Stimulated activated effector memory CD8-positive, alpha-beta T cell treated with anti-CD3 and anti-CD28 coated beads, Interleukin-12 subunit alpha, Interleukin-12 subunit beta, amount 100 ng/mL, for 72 hours (primary cell): ENCODE data around the gene LMAN2.
A peak's percentile ranks its signal among the peaks of the same experiment; 100 is the strongest.

ENCODE experiments used
- ATAC-seq: fragments of 150-1000 bp; cut with Tn5 transposase; 2 replicates; pipeline ENCODE4 v1.10.0; 2021
- DNase-seq, 2 donors: peaks; one replicate each; pipeline ENCODE4 v3.0.0; 2021 to 2022; ENCODE audit warnings: low spot score in 2 of 2
- H3K27ac Mint-ChIP-seq: one replicate; pipeline ENCODE4 v1.8.0; 2022; ENCODE audit warnings: mild to moderate bottlenecking, mixed read lengths
- H3K36me3 Mint-ChIP-seq: one replicate; pipeline ENCODE4 v1.8.0; 2022; ENCODE audit warnings: mild to moderate bottlenecking, mixed read lengths
- H3K4me1 Mint-ChIP-seq: one replicate; pipeline ENCODE4 v1.8.0; 2022; ENCODE audit warnings: mixed read lengths
- H3K4me3 Mint-ChIP-seq: one replicate; pipeline ENCODE4 v1.8.0; 2022; ENCODE audit warnings: mild to moderate bottlenecking, mixed read lengths
- H3K9me3 Mint-ChIP-seq: one replicate; pipeline ENCODE4 v1.8.0; 2022; ENCODE audit warnings: mixed read lengths

Gene LMAN2

DNA sequence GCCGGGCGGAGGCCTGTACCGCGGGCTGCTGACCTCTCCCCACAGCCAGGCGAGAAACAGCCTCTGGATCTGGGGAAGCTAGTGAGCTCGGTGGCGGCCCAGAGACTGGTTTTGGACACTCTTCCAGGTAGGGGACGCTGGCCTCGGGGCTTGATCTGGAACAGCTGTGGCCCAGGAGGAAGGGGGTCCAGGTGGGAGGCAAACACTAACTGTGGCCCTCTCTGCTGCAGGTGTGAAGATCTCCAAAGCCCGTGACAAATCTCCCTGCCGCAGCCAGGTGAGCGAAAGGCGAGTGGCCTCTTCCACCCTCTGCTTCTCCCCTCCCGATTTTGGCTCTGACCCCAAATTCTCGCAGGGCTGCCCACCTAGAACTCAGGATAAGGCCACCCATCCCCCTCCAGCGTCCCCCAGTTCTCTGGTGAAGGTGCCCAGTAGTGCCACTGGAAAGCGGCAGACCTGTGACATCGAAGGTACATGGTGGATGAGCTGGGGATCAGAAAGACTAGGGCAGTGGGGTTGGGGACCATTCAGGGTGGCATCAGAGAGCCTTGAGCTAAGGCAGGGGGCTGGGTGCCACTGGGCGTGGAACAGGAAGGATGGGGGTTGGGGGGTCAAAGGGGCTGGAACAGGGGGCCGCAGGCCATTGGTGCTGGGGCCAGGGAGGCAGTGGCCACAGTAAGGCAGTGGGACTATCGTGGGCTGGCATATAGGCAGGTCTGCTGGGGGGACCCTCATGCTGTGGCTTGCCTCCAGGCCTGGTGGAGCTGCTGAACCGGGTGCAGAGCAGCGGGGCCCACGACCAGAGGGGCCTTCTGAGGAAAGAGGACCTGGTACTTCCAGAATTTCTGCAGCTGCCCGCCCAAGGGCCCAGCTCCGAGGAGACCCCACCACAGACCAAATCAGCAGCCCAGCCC, 19.9 kb upstream of the LMAN2 start:
- no peaks in the 10 kb centered on the region for H3K9me3 Mint-ChIP-seq
- H3K36me3 Mint-ChIP-seq = peaks cover 66% of the 10 kb centered on the region
- H3K4me3 Mint-ChIP-seq = peak overlapping the region; percentile 64
- DNase-seq (no peak), ATAC-seq (no peak)
- peak overlapping the region; percentile 72 for H3K27ac Mint-ChIP-seq
- peaks cover 54% of the 10 kb centered on the region for H3K4me1 Mint-ChIP-seq

DNA sequence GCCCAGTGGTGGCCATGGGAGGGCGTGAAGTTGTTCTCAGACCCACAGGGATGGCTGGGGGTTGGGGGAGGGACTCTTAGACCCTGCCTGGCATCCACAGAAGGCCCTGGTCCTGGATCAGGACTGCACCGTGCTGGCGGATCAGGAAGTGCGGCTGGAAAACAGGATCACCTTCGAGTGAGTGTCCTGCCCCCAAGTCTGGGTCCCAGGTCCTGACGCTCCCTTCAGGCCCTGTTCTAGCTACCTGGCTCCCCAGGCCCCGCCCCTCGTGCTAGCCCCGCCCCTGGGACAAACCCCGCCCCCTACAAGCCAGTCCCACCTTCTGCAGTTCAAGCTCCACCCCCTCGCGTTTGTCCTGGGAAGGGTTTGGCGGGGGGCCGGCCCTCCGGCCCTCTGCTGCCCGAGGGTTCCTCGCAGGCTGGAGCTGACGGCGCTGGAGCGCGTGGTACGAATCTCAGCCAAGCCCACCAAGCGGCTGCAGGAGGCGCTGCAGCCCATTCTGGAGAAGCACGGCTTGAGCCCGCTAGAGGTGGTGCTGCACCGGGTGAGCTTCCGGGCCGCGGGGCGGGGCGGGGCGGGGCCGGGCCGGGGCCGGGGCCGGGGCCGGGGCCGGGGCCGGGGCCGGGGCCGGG, 19.1 kb upstream of the LMAN2 start:
- Mint-ChIP-seq H3K36me3 (peaks cover 73% of the 10 kb centered on the region), H3K9me3 (no peaks in the 10 kb centered on the region), H3K4me1 (peaks cover 62% of the 10 kb centered on the region), H3K4me3 (peak overlapping the region; percentile 64), H3K27ac (no peak overlapping the region)
- DNase-seq (peak; percentile 41 to 68), ATAC-seq (peak; percentile 80)

DNA sequence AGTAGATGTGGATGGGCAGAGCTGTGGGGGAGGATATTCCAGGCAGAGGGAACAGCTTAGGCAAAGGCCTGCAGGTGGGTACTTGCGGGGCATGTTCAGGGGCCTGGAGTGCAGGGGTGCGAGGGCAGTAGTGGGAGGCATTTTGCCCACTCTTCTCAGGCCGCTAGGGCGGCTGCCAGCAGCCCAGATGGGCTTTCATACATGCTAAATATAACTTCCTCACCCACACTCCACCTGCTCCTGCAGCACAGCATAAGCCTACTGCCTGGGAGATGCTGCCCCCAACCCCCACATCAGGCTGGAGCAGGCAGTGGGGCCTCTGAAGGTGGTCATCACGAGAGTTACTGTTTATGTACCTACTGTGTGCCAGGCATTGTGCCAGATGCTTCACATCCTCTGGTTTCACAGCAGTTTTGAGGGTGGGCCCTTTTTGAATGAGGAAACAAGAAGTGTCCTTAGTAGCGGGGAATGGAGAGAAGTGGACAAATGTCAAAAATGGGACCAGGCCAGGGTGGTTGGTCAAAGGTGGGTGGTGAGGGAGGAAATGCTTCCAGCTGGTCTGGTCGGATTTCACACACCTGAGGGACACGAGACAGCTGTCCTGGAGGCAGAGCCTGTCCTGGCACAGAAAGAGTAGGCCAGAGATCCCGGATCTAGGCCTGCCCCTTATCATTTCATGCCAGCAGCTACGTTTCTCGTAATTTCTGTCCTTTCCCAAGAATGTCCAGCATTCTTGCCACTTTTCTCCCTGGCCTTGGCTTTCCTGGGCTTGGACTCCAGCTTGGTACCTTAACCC, 18.4 kb upstream of the LMAN2 start:
- ATAC-seq (no peak), DNase-seq (no peak)
- Mint-ChIP-seq H3K4me3 (no peak overlapping the region), H3K36me3 (peaks cover 78% of the 10 kb centered on the region), H3K9me3 (no peaks in the 10 kb centered on the region), H3K4me1 (peaks cover 65% of the 10 kb centered on the region), H3K27ac (peak overlapping the region; percentile 81)

DNA sequence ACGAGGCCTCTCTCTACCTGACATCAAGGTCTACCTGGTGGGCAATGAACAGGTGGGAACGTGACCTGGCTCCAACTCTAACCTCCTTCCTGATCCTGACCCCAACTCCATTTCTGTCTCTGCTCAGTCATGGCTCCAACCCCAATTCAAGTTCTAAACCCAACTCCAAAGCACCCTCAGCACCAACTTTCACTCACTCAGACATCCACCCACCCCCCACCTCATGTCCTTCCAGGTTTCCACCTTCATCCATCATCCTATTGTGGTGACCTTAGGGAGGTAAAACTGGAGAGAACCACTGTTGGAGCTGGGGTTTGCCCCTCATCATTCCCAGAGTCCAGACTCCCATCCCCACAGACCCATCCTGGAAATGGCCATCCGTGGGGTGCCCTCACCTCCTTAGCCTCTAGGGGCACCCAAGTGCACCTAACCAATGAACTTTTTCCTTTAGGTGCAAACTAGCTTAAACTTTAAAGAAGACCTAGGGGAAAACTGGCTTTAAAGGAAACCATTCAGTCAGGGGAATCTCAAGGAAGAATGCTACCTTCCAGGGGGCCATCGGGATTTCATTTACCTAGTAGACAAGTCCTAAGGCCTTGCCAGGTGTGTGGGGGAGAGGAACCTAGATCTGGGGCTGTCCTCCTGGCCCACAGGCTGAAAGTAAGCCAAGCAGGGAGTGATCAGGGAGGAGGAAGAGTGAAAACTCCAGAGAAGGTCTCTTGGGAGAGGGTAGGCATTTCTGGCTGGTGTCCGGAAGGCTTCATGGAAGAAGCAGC, 17.6 kb upstream of the LMAN2 start:
- Mint-ChIP-seq H3K4me3 (no peak overlapping the region), H3K9me3 (no peaks in the 10 kb centered on the region), H3K27ac (peak overlapping the region; percentile 81), H3K36me3 (peaks cover 84% of the 10 kb centered on the region), H3K4me1 (peaks cover 69% of the 10 kb centered on the region)
- ATAC-seq (no peak), DNase-seq (no peak)

DNA sequence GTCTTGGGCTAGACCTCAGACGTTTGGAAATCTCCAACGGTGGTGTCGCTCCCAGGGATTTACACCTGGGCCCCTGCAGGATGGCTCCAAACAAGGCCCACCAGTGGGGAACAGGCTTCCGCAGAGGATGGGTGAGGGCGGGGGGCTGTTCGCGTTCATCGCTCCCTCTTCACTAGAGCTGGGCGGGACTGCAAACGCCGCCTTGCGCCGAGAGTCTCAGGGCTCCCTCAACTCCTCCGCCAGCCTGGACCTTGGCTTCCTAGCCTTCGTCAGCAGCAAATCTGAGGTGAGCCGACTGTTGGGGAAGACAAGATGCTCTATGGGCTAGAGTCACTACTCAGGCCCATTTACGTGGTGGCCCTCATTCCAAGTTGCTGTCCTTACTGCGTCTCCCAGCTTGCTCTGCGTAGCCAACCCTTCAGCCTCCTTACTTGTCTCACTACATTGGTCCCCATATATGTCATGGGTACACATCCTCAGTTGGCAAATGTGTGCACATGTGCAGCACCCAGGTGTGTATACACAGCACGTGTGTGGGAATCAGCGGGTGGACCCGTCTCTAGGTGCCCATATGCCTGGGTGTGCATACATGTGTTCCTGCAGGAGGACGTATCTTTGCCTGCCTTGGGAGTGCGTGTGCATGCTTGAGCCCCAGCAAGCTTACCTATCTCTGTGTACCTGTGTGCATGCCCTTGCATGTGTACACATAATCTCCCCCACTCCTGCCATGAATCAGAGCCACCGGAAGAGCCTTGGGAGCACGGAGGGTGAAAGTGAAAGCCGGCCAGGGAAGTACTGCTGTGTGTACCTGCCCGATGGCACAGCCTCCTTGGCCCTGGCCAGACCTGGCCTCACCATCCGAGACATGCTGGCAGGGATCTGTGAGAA, 16.8 kb upstream of the LMAN2 start:
- peak overlapping the region; percentile 81 for H3K27ac Mint-ChIP-seq
- H3K4me3 Mint-ChIP-seq = no peak overlapping the region
- ATAC-seq (no peak), DNase-seq (no peak)
- H3K4me1 Mint-ChIP-seq = peaks cover 67% of the 10 kb centered on the region
- no peaks in the 10 kb centered on the region for H3K9me3 Mint-ChIP-seq
- H3K36me3 Mint-ChIP-seq = peaks cover 87% of the 10 kb centered on the region

DNA sequence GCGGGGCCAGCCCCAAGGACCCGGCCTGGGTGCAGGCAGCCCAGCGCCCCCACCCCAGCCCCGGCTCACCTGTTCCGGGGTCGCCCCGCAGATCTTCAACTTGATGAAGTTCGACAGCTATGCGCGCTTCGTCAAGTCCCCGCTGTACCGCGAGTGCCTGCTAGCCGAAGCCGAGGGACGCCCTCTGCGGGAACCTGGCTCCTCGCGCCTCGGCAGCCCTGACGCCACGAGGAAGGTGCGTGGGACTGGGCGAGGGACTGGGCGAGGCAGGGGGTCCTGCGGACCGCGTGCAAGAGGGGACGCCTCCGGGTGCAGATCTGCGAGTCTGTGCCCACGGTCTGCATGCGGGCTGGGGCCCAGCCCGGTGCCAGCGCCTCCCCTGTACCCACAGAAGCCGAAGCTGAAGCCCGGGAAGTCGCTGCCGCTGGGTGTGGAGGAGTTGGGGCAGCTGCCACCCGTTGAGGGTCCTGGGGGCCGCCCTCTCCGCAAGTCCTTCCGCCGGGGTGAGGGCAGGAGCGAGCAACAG, 15.9 kb upstream of the LMAN2 start:
- no peak for ATAC-seq
- Mint-ChIP-seq H3K27ac (no peak overlapping the region), H3K36me3 (peaks cover 81% of the 10 kb centered on the region), H3K4me1 (peaks cover 66% of the 10 kb centered on the region), H3K4me3 (no peak overlapping the region), H3K9me3 (no peaks in the 10 kb centered on the region)
- no peak for DNase-seq

DNA sequence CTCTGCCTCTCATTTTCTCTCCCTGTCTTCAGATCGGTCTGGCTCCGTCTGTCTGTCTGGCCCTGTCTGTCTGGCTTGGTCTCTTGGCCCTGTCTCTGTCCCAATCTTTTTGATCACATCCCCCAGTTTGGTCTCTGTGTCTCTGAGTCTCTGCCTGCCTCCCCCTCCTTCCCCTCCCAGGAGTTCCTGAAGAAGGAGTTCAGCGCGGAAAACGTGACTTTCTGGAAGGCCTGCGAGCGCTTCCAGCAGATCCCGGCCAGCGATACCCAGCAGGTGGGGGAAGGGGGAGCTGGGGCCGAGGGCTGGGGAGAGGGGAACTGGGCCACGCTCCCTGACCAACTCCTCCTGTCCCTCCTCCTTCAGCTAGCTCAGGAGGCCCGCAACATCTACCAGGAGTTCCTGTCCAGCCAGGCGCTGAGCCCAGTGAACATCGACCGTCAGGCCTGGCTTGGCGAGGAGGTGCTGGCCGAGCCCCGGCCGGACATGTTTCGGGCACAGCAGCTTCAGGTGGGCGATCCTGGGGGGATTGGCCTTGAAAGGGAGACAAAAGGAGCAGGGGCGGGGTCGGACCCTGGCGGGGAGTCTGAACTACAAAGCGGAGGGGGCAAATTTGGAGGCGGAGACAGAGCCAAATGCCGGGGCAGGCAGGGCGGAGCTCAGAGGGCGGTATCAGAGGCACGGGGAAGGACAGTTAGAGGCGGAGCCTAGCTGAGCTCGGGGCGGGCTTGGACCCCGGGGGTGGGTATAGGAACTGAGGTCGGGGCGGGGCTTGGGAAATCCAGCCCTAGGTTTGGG, 15.3 kb upstream of the LMAN2 start:
- Mint-ChIP-seq H3K36me3 (peaks cover 81% of the 10 kb centered on the region), H3K4me3 (no peak overlapping the region), H3K27ac (peak overlapping the region; percentile 68), H3K9me3 (no peaks in the 10 kb centered on the region), H3K4me1 (peaks cover 66% of the 10 kb centered on the region)
- ATAC-seq (no peak), DNase-seq (no peak)

DNA sequence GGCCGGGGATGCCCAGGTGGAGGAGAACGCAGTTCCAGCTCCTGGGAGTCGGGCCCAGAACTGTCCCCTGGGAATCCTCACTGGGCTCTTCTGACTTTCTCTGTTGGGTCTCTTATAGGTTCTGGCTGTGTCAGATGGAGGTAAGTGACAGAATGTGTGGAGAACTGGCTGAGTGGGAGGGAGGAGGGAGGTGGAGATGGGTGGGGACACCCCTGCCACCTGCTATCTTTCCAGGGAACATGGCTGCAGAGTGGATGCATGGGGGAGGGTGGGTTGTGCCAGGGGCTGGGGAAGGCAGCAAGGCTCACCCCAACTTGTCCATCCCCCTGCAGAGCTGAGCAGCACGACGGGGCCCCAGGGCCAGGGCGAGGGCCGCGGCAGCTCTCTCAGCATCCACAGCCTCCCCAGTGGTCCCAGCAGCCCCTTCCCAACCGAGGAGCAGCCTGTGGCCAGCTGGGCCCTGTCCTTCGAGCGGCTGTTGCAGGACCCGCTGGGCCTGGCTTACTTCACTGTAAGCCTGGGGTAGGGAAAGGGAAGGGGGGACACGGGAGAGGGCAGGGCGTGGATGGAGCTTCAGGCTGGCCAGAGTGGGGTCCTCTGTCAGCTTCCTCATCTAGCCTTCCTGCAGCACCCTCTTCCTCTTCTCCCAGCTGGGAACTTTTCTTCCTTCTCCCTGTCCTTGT, 14.5 kb upstream of the LMAN2 start:
- ATAC-seq (no peak), DNase-seq (no peak)
- Mint-ChIP-seq H3K9me3 (no peaks in the 10 kb centered on the region), H3K36me3 (peaks cover 76% of the 10 kb centered on the region), H3K4me1 (peaks cover 66% of the 10 kb centered on the region), H3K27ac (peak overlapping the region; percentile 68), H3K4me3 (no peak overlapping the region)

DNA sequence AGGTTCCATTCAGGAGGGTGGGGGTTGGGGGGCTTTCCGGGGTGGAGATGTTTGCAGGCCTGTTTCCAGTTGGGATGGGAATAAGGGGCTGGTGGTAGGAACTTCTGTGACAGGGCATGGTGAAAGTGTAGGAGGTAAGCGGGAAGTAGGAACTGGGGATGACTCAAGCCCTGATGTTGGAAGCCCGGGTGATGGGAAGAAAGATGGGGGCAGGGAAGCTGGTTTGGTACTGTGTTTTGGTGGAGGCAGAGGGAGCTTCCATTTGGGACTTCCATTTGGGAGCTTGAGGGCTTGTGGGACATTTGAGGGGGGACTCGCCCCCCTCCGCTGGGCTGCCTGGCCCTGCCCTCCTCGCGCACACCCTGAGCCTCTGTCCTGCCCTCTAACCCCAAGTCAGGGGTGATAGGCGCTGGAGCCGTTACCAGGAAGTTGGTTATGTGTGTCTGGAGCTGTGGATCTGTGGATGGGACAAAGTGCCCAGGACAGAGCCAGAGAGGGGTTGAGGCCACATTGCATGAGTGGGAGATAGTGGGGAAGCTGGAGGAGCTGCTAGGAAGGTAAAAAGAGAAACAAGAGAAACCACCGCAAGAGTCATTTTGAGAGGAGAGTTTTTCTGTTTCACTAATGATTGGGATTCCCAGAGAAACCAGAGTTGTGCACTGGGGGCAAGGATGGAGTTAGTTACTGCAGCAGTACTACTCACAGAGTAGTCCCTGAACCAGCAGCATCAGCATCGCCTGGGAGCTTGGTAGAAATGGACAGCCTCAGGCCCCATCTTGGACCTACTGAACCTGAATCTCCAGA, 12.9 kb upstream of the LMAN2 start:
- Mint-ChIP-seq H3K36me3 (peaks cover 75% of the 10 kb centered on the region), H3K4me3 (peak overlapping the region; percentile 79), H3K27ac (peak overlapping the region; percentile 86), H3K9me3 (no peaks in the 10 kb centered on the region), H3K4me1 (peaks cover 79% of the 10 kb centered on the region)
- DNase-seq = peak; percentile 19 to 74
- ATAC-seq = peak; percentile 78

DNA sequence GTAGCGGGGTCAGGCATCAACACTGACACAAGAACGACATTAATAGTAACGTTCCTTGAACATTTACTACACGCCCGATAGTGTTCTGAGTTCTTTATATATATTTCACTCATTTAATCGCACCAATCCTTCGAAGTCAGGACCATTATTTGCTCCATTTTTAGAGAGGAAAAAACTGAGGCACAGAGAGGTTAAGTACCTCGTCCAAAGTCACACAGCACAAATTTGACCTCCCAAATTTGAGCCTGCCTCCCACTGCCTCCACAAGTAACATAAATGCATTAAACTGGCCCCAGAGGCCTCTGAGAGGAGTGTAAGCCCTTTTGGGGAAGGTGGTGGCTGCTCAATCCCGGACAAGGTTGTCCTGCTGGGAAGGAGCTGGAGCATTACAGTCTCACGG, 12.1 kb upstream of the LMAN2 start:
- peak overlapping the region; percentile 79 for H3K4me3 Mint-ChIP-seq
- no peak overlapping the region for H3K27ac Mint-ChIP-seq
- ATAC-seq (no peak), DNase-seq (no peak)
- peaks cover 79% of the 10 kb centered on the region for H3K4me1 Mint-ChIP-seq
- H3K36me3 Mint-ChIP-seq = peaks cover 67% of the 10 kb centered on the region
- H3K9me3 Mint-ChIP-seq = no peaks in the 10 kb centered on the region

DNA sequence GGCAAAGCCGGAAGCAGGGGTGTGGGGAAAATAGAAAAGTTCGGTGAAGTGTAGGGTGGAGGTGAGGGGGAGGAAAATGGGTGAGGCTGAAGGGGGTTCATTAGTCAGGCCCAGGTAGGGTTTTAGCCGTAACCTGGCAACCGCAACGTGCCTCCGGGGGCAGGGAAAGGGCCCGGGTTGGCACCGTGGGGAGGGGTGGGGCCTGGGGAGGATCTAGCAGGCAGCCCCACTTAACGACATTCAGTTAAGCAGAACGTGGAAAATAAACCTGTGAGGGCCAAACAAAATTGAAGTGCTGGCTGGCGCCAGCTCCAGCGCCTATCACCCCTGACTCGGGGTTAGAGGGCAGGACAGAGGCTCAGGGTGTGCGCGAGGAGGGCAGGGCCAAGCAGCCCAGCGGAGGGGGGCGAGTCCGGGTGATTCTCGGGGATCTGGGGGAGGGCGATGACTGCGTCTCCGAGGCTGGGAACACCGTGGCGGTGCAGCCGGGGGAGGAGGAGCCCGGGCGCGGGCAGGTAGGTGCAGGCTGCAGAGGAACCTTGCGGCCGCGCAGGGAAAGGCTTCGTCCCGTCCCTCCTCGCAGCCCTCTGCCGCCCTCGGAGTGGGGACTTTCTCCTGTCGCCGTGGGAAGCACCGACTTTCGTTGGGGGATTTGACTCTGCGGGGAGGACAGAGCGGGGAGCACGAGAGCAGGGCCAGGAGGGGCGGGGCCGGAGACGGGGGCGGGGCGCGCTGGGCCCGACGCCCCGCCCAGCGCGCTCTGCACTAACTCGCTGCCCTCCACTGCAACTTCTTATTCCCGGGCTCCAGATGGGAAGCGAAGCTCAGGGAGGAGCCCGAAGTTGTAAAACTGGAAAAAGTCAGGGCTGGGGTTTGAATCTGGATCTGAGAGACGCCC, 11.4 kb upstream of the LMAN2 start:
- Mint-ChIP-seq H3K9me3 (no peaks in the 10 kb centered on the region), H3K4me3 (peak overlapping the region; percentile 79), H3K4me1 (peaks cover 77% of the 10 kb centered on the region), H3K36me3 (peaks cover 61% of the 10 kb centered on the region), H3K27ac (peak overlapping the region; percentile 75)
- peak; percentile 42 to 85 for DNase-seq
- peak; percentile 72 for ATAC-seq
